ENCODE measurements around the gene LCN6. TPM values are rescaled to one million over a fixed set of nuclear protein-coding genes. Genes with fewer than 3 reads are reported as not detected.
A peak's percentile ranks its signal among the peaks of the same experiment; 100 is the strongest.
"Not testable (repeated sequence)": the region's sequence is repeated elsewhere in the genome, so short reads cannot be mapped to it uniquely, and the experiment has no call there.

Gene LCN6
- total RNA-seq, 6 donors from 2014 or later = 2.7 to 35.1 (median 5.5) TPM; not detected in 2

GRCh38 chr9:136705564-136705963, 42.8 kb downstream of the LCN6 start:
- no peak for ATAC-seq (ENCODE audit: low FRiP score in 2 of 2)
- TF ChIP-seq EP300 (IDR thresholded peaks at IDR 0.05) (no peak), CTCF (IDR thresholded peaks at IDR 0.05) (no peak), POLR2A (IDR thresholded peaks at IDR 0.05) (no peak), POLR2AphosphoS5 (IDR thresholded peaks at IDR 0.05) (no peak)
- peaks cover 7 to 12% (median 11%) of the 10 kb centered on the region in 4 donors for H3K4me1 ChIP-seq
- H3K27me3 ChIP-seq = no peaks in the 10 kb centered on the region
- H3K9me3 ChIP-seq = no peaks in the 10 kb centered on the region
- no peaks in the 10 kb centered on the region for H3K36me3 ChIP-seq
- H3K27ac ChIP-seq = no peak overlapping the region
- H3K4me3 ChIP-seq = no peak overlapping the region
- 46 to 50% methylated on average over 7 of the region's 7 CpGs for WGBS, 2 donors
- no peak for DNase-seq

DNA sequence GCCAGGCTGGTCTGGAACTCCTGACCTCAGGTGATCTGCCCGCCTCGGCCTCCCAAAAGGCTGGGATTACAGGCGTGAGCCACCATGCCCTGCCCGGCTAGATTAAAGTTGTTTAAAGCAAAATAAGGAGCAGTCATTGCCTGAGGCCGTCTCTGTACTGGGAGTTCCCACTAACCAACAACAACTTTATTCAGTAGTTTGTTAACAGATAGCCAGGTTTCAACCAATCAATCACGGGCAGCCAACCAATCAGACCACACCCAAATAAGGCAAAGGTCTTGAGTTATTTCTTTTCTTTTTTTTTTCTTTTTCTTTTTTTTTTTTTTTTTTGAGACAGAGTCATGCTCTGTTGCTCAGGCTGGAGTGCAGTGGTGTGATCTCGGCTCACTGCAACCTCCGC, 43.6 kb downstream of the LCN6 start:
- not testable (repeated sequence) for DNase-seq; H3K4me3 ChIP-seq; H3K36me3 ChIP-seq; ATAC-seq (ENCODE audit: low FRiP score in 2 of 2); H3K27me3 ChIP-seq; H3K27ac ChIP-seq; H3K9me3 ChIP-seq
- peaks cover 9 to 19% (median 13%) of the 10 kb centered on the region in 4 donors for H3K4me1 ChIP-seq
- 88 to 92% methylated on average over 8 of the region's 8 CpGs for WGBS, 2 donors

DNA sequence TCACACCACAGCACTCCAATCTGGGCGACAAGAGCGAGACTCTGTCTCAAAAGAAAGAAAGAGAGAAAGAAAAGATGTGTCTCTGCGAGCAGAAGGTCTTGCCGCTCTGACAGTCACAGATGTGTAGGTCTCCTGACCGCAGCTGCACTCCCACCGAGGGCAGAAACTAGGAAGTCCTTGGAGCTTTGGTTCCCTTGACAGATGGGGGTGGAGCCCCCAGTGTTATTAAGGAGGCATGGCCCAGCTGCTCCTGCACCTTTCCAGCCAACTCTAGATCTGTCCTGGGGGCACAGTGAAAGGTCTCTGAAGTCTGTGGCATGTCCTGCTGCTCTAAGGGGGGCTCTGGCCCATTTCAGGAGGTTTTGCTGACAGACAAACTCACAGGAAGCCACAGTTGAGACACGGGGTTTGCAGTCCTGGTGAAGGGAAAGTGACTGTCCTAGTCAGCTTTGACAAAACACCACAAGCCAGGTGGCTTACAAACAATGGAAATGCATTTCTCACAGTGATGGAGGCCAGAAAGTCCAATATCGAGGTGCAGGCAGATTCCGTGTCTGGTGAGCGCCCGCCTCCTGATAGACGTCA, 45.0 kb downstream of the LCN6 start:
- Histone ChIP-seq H3K36me3 (no peaks in the 10 kb centered on the region), H3K27ac (no peak overlapping the region), H3K4me3 (no peak overlapping the region), H3K27me3 (no peaks in the 10 kb centered on the region), H3K9me3 (no peaks in the 10 kb centered on the region), H3K4me1 (peaks cover 9 to 21% (median 16%) of the 10 kb centered on the region in 4 donors)
- WGBS, 2 donors = 74 to 85% methylated on average over 12 of the region's 12 CpGs
- ATAC-seq (ENCODE audit: low FRiP score in 2 of 2) (no peak), DNase-seq (no peak)
- no peak for TF ChIP-seq CTCF (IDR thresholded peaks at IDR 0.05)
- TF ChIP-seq EP300 (IDR thresholded peaks at IDR 0.05) = no peak

DNA sequence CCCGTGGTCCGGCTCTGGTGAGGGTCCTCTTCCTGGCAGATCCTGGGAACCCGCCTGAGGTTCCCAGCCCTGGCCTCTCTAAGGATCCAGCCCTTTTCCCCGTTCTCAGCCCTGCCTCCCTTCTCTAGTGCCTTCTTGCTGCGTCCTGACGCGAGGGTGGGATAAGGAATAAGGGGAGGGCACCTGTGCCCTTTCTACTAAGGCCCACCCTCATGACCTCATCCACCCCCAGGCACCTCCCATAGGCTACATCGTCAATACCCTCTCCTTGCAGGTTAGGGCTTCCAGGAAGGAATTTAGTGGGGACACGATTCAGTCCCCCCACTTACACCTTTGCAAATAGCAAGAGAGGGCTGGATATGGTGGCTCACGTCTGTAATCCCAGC, 46.7 kb downstream of the LCN6 start:
- no peak for TF ChIP-seq POLR2A (IDR thresholded peaks at IDR 0.05)
- no peak for TF ChIP-seq CTCF (IDR thresholded peaks at IDR 0.05)
- no peak for TF ChIP-seq POLR2AphosphoS5 (IDR thresholded peaks at IDR 0.05)
- no peak for TF ChIP-seq EP300 (IDR thresholded peaks at IDR 0.05)
- peaks cover 18 to 34% (median 29%) of the 10 kb centered on the region in 4 donors for H3K4me1 ChIP-seq
- H3K27ac ChIP-seq = no peak overlapping the region
- H3K27me3 ChIP-seq = no peaks in the 10 kb centered on the region
- no peak for ATAC-seq (ENCODE audit: low FRiP score in 2 of 2)
- no peak overlapping the region for H3K4me3 ChIP-seq
- no peaks in the 10 kb centered on the region for H3K36me3 ChIP-seq
- DNase-seq = no peak
- no peaks in the 10 kb centered on the region for H3K9me3 ChIP-seq
- WGBS, 2 donors = 47 to 53% methylated on average over 9 to 10 of the region's 10 CpGs

DNA sequence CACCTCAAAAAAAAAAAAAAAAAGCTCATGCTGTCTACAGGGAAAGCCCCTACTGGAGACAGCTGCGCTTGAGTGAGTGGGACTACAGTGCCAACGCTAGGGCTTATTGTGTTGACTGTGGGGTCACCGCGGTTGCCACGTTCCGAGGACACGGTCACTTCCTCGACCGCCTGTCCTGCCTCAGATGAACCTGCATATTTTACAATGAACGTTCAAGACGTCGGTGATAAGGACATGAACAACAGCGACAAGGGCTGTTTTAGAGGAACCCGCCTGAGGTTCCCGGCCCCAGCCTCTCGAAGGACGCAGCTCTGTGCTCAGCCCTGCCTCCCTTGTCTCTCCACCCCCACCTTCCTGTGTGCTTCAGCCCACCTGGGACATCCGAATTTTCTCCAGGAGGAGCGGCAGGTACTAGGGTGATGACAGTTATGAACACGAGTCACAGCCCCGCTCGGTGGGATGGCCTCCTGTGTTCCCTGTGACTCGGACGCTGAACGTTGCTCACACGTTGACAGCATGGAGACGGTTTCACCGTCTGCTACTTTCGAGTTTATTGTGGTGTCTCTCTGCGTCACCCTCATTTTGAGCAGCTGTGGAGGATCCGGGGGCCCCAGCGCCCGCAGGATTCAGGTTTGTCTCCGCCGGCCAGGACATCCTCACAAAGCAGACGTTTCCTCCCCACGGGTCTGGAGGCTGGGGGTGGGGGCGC, 47.2 kb downstream of the LCN6 start:
- H3K4me3 ChIP-seq = peak overlapping the region in 1 of 4 donors; percentile 24
- H3K9me3 ChIP-seq = no peaks in the 10 kb centered on the region
- DNase-seq (peak in 1 of 2 donors; percentile 81), ATAC-seq (ENCODE audit: low FRiP score in 2 of 2) (peak; percentile 4 to 32)
- peaks cover 21 to 39% (median 34%) of the 10 kb centered on the region in 4 donors for H3K4me1 ChIP-seq
- no peaks in the 10 kb centered on the region for H3K27me3 ChIP-seq
- TF ChIP-seq CTCF (IDR thresholded peaks at IDR 0.05) (no peak), EP300 (IDR thresholded peaks at IDR 0.05) (no peak), POLR2AphosphoS5 (IDR thresholded peaks at IDR 0.05) (peak; percentile 8 to 25)
- 7 to 23% methylated on average over 30 to 38 of the region's 38 CpGs for WGBS, 2 donors
- H3K27ac ChIP-seq = no peak overlapping the region
- H3K36me3 ChIP-seq = no peaks in the 10 kb centered on the region

Measured in upper lobe of left lung (tissue), 6 donors.